Upper lobe of right lung (tissue), 1 donor: ENCODE measurements around the gene CFAP54. TPM values are rescaled to one million over a fixed set of nuclear protein-coding genes. Genes with fewer than 3 reads are reported as not detected.

Experiments used
- ATAC-seq: fragments of 200-7000 bp; cut with Tn5 transposase; one replicate; pipeline ENCODE4 v1.9.1; 2020; ENCODE audit warnings: mild to moderate bottlenecking, moderate library complexity
- DNase-seq: peaks from one replicate; pipeline ENCODE4 v3.0.0-alpha.2; 2020
- H3K27ac ChIP-seq: fragments of 200-600 bp; one replicate; pipeline ENCODE4 v1.8.0; 2022
- H3K27me3 ChIP-seq: fragments of 200-600 bp; one replicate; pipeline ENCODE4 v1.8.0; 2022; ENCODE audit warnings: mild to moderate bottlenecking
- H3K36me3 ChIP-seq: fragments of 200-600 bp; one replicate; pipeline ENCODE4 v1.8.0; 2022
- H3K4me1 ChIP-seq: fragments of 200-600 bp; one replicate; pipeline ENCODE4 v1.8.0; 2022
- H3K4me3 ChIP-seq: fragments of 200-600 bp; one replicate; pipeline ENCODE4 v1.8.0; 2022; ENCODE audit warnings: mild to moderate bottlenecking
- H3K9me3 ChIP-seq: fragments of 200-600 bp; one replicate; pipeline ENCODE4 v1.8.0; 2022
- intact Hi-C: fragments of 100-400 bp; cut with DNase I; formaldehyde crosslinking; loops from one replicate; pipeline ENCODE4 v1.11.0; 2022
- total RNA-seq: library from RNA; stranded (reverse); fragmentation: NEBNext Ultra II Directional; extraction: Animal tissue kit (Norgen Biotek cat#: 25700); gene quantifications from one replicate; pipeline ENCODE4 v1.2.1, GENCODE V29; 2021
- TF ChIP-seq, protein P1 (sequence below): fragments of 200-600 bp; IDR thresholded peaks from one replicate; pipeline ENCODE4 v1.8.0; 2022; ENCODE audit warnings: antibody characterized with exemption
- donor health status: DM: no; HTN: yes; CAD: no; lungs with severe emphysema.

CFAP54 gene
- total RNA-seq, 1 donor from 2014 or later, result 0.75 TPM

- no peaks in the 10 kb centered on the region for H3K36me3 ChIP-seq
- TF ChIP-seq, protein P1, sequence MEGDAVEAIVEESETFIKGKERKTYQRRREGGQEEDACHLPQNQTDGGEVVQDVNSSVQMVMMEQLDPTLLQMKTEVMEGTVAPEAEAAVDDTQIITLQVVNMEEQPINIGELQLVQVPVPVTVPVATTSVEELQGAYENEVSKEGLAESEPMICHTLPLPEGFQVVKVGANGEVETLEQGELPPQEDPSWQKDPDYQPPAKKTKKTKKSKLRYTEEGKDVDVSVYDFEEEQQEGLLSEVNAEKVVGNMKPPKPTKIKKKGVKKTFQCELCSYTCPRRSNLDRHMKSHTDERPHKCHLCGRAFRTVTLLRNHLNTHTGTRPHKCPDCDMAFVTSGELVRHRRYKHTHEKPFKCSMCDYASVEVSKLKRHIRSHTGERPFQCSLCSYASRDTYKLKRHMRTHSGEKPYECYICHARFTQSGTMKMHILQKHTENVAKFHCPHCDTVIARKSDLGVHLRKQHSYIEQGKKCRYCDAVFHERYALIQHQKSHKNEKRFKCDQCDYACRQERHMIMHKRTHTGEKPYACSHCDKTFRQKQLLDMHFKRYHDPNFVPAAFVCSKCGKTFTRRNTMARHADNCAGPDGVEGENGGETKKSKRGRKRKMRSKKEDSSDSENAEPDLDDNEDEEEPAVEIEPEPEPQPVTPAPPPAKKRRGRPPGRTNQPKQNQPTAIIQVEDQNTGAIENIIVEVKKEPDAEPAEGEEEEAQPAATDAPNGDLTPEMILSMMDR, result no peak
- no peak for DNase-seq
- H3K9me3 ChIP-seq, result no peaks in the 10 kb centered on the region
- no peak for ATAC-seq
- intact Hi-C loops, result no loop called here
- H3K4me1 ChIP-seq, result no peaks in the 10 kb centered on the region
- peaks cover 4% of the 10 kb centered on the region for H3K27me3 ChIP-seq
- H3K27ac ChIP-seq, result no peak overlapping the region
- no peak overlapping the region for H3K4me3 ChIP-seq
Observed at GRCh38 chr12:96886998-96887677, 397.8 kb downstream of the CFAP54 start.

GRCh38 chr12:96889273-96889933 is 400.0 kb downstream of the CFAP54 start:
- intact Hi-C loops, result no loop called here
- no peak overlapping the region for H3K4me3 ChIP-seq
- no peaks in the 10 kb centered on the region for H3K36me3 ChIP-seq
- ATAC-seq (no peak), DNase-seq (no peak)
- TF ChIP-seq, protein P1, result no peak
- H3K27me3 ChIP-seq, result peaks cover 4% of the 10 kb centered on the region
- no peaks in the 10 kb centered on the region for H3K4me1 ChIP-seq
- no peak overlapping the region for H3K27ac ChIP-seq
- H3K9me3 ChIP-seq, result no peaks in the 10 kb centered on the region

GRCh38 chr12:96890331-96890730 is 401.0 kb downstream of the CFAP54 start:
- H3K9me3 ChIP-seq, result no peaks in the 10 kb centered on the region
- TF ChIP-seq, protein P1, result no peak
- H3K27me3 ChIP-seq, result peaks cover 4% of the 10 kb centered on the region
- intact Hi-C loops, result no loop called here
- H3K4me1 ChIP-seq, result no peaks in the 10 kb centered on the region
- H3K27ac ChIP-seq, result no peak overlapping the region
- DNase-seq (no peak), ATAC-seq (no peak)
- no peaks in the 10 kb centered on the region for H3K36me3 ChIP-seq
- no peak overlapping the region for H3K4me3 ChIP-seq

GRCh38 chr12:96892104-96892503 is 402.7 kb downstream of the CFAP54 start:
- intact Hi-C loops, result no loop called here
- Histone ChIP-seq H3K4me3 (no peak overlapping the region), H3K9me3 (no peaks in the 10 kb centered on the region), H3K27ac (no peak overlapping the region), H3K4me1 (no peaks in the 10 kb centered on the region), H3K27me3 (peaks cover 4% of the 10 kb centered on the region), H3K36me3 (no peaks in the 10 kb centered on the region)
- ATAC-seq, result no peak
- TF ChIP-seq, protein P1, result no peak
- DNase-seq, result no peak

DNA sequence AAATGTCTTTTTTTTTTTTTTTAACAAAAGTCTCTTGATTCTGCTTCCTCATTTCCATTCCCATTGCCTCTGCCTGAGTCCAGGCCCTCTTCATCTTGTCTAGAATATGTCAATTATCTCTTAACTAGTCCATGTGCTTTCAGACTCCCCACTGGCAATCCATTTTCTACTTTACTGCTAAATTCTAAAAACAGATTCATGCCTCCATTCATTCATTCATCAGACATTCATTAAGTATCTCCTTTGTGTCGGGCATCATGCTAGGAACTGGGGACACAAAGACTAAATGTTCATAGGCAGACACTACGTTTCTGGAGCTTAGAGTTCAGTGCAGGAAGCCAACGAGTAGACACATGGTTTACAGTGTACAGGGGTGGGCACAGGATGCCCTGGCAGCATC is 408.0 kb downstream of the CFAP54 start:
- H3K36me3 ChIP-seq, result no peaks in the 10 kb centered on the region
- no peak overlapping the region for H3K27ac ChIP-seq
- ATAC-seq (no peak), DNase-seq (no peak)
- TF ChIP-seq, protein P1, result no peak
- no peaks in the 10 kb centered on the region for H3K9me3 ChIP-seq
- H3K27me3 ChIP-seq, result no peaks in the 10 kb centered on the region
- no peak overlapping the region for H3K4me3 ChIP-seq
- no peaks in the 10 kb centered on the region for H3K4me1 ChIP-seq
- intact Hi-C loops, result no loop called here
